Suprapubic skin (tissue), 4 donors: ENCODE data around the gene SPOCD1.

ENCODE experiments used
- EP300 ChIP-seq: sonication (generic); formaldehyde crosslinking; IDR thresholded peaks from one replicate; pipeline ENCODE4 v1.6.1; 2017; ENCODE audit warnings: antibody characterized with exemption
- POLR2A ChIP-seq, 2 donors: fragments of 450-650 bp; IDR thresholded peaks; one replicate each; pipeline ENCODE4 v1.6.1; 2017; ENCODE audit warnings: antibody characterized with exemption in 2 of 2, mild to moderate bottlenecking in 2 of 2, moderate library complexity in 2 of 2
- POLR2AphosphoS5 ChIP-seq, 3 donors: sonication (generic); formaldehyde crosslinking; IDR thresholded peaks; one replicate each; pipeline ENCODE4 v1.6.1; 2017; ENCODE audit warnings: antibody characterized with exemption in 3 of 3
- TF ChIP-seq, protein P1 (sequence below), 2 donors: fragments of 200-600 bp in 1 of 2; fragments of 450-650 bp in 1 of 2; sonication (generic) in 1 of 2; IDR thresholded peaks; one replicate each; pipeline ENCODE4 v1.5.1; 2016 to 2019; ENCODE audit warnings: antibody characterized with exemption in 2 of 2, mild to moderate bottlenecking in 1 of 2, moderate library complexity in 1 of 2

DNA sequence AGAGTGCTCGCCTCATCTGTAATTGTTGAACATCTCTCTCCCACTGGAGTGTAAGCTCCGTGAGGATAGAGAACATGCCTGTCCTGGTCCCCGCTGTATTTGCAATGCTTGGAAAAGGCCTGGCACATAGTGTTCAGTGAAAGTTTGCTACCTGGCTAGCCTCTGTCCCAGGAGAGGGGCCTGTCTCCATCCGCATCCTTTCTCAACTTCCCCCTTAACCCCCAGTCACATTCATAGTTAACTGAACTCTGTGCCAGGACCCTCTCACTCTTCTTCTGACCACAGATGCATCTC lies 15.2 kb downstream of the SPOCD1 start:
- TF ChIP-seq POLR2A (IDR thresholded peaks at IDR 0.05) = no peak
- TF ChIP-seq, protein P1, sequence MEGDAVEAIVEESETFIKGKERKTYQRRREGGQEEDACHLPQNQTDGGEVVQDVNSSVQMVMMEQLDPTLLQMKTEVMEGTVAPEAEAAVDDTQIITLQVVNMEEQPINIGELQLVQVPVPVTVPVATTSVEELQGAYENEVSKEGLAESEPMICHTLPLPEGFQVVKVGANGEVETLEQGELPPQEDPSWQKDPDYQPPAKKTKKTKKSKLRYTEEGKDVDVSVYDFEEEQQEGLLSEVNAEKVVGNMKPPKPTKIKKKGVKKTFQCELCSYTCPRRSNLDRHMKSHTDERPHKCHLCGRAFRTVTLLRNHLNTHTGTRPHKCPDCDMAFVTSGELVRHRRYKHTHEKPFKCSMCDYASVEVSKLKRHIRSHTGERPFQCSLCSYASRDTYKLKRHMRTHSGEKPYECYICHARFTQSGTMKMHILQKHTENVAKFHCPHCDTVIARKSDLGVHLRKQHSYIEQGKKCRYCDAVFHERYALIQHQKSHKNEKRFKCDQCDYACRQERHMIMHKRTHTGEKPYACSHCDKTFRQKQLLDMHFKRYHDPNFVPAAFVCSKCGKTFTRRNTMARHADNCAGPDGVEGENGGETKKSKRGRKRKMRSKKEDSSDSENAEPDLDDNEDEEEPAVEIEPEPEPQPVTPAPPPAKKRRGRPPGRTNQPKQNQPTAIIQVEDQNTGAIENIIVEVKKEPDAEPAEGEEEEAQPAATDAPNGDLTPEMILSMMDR (IDR thresholded peaks at IDR 0.05) = no peak
- no peak for TF ChIP-seq EP300
- TF ChIP-seq POLR2AphosphoS5 (IDR thresholded peaks at IDR 0.05) = no peak
